Osteoblast (primary cell): ENCODE data around the gene SLC25A43. TPM values are rescaled to one million over a fixed set of nuclear protein-coding genes. Genes with fewer than 3 reads are reported as not detected.
"Not testable (repeated sequence)": the region's sequence is repeated elsewhere in the genome, so short reads cannot be mapped to it uniquely, and the experiment has no call there.

ENCODE experiments used
- DNase-seq: peaks from one replicate; pipeline ENCODE4 v3.0.0; 2011; ENCODE audit warnings: low spot score, mixed read lengths; ENCODE audit not compliant: insufficient read length; ENCODE audit errors: missing footprints
- H2AFZ ChIP-seq: 2 replicates; pipeline ENCODE4 v1.6.0; 2011; ENCODE audit warnings: mild to moderate bottlenecking, low read length
- H3K27ac ChIP-seq: 2 replicates; pipeline ENCODE4 v1.5.1; 2011; ENCODE audit warnings: mild to moderate bottlenecking, low read depth, low read length, moderate library complexity
- H3K27me3 ChIP-seq: 2 replicates; pipeline ENCODE4 v1.6.0; 2012; ENCODE audit warnings: mild to moderate bottlenecking, control low read depth, inconsistent platforms, low read length, moderate library complexity; ENCODE audit not compliant: insufficient read depth
- H3K36me3 ChIP-seq: 2 replicates; pipeline ENCODE4 v1.5.1; 2011; ENCODE audit warnings: mild to moderate bottlenecking, low read length, control low read depth, moderate library complexity; ENCODE audit not compliant: insufficient read depth
- H3K4me1 ChIP-seq: 2 replicates; pipeline ENCODE4 v1.5.1; 2011; ENCODE audit warnings: mild to moderate bottlenecking, low read length, control low read depth, moderate library complexity; ENCODE audit not compliant: insufficient read depth
- H3K4me2 ChIP-seq: 2 replicates; pipeline ENCODE4 v1.6.0; 2011; ENCODE audit warnings: mild to moderate bottlenecking, low read length; ENCODE audit not compliant: insufficient read depth
- H3K4me3 ChIP-seq: fragments of 200-600 bp; sonication (generic); 3 replicates; pipeline ENCODE4 v1.5.1; 2012; ENCODE audit warnings: mild to moderate bottlenecking, low read length, inconsistent platforms; ENCODE audit not compliant: insufficient read depth
- H3K79me2 ChIP-seq: 2 replicates; pipeline ENCODE4 v1.6.0; 2012; ENCODE audit warnings: mild to moderate bottlenecking, low read length, control low read depth, inconsistent platforms; ENCODE audit not compliant: insufficient read depth
- H3K9me3 ChIP-seq: 2 replicates; pipeline ENCODE4 v1.5.1; 2011; ENCODE audit warnings: low read depth, low read length, control low read depth
- H4K20me1 ChIP-seq: 2 replicates; pipeline ENCODE4 v1.6.0; 2012; ENCODE audit warnings: mild to moderate bottlenecking, low read length, control low read depth; ENCODE audit not compliant: insufficient read depth
- CTCF ChIP-seq: IDR thresholded peaks from 2 replicates; pipeline ENCODE4 v1.5.1; 2011; ENCODE audit warnings: mild to moderate bottlenecking, low read depth, low read length, moderate library complexity; ENCODE audit errors: extremely low read depth
- total RNA-seq: library from RNA; depleted of rRNA; stranded (reverse); fragments of >200 nt; gene quantifications from 2 replicates; pipeline ENCODE4 v1.2.3, GENCODE V29; 2012

SLC25A43 gene
- total RNA-seq, 1 donor: 23.5 TPM

GRCh38 chrX:119363391-119363790 is 35.7 kb upstream of the SLC25A43 start:
- H3K27ac ChIP-seq: no peak overlapping the region
- no peak for DNase-seq
- no peaks in the 10 kb centered on the region for H3K79me2 ChIP-seq
- no peak overlapping the region for H3K4me3 ChIP-seq
- peaks cover 2% of the 10 kb centered on the region for H3K27me3 ChIP-seq
- H3K4me2 ChIP-seq: no peak overlapping the region
- no peak for TF ChIP-seq CTCF
- H3K36me3 ChIP-seq: no peaks in the 10 kb centered on the region
- H3K9me3 ChIP-seq: no peaks in the 10 kb centered on the region
- H4K20me1 ChIP-seq: no peaks in the 10 kb centered on the region
- no peak overlapping the region for H2AFZ ChIP-seq
- H3K4me1 ChIP-seq: no peaks in the 10 kb centered on the region

DNA sequence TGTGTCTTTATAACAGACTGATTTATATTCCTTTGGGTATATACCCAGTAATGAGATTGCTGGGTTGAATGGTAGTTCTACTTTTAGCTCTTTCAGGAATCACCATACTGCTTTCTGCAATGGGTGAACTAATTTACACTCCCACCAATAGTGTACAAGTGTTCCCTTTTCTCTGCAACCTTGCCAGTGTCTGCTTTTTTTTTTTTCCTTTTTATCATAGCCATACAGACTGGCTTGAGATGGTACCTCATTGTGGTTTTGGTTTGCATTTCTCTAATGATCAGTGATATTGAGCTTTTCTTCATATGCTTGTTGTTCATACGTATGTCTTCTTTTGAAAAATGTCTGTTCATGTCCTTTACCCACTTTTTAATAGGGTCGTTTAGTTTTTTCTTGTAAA is 27.3 kb upstream of the SLC25A43 start:
- H3K9me3 ChIP-seq, H3K79me2 ChIP-seq, H3K27ac ChIP-seq, DNase-seq, H3K27me3 ChIP-seq, H3K36me3 ChIP-seq, H3K4me3 ChIP-seq, H4K20me1 ChIP-seq, H2AFZ ChIP-seq, H3K4me2 ChIP-seq: not testable (repeated sequence)
- H3K4me1 ChIP-seq: peaks cover 17% of the 10 kb centered on the region

- H3K4me2 ChIP-seq: peak overlapping the region; percentile 2
- DNase-seq: no peak
- H3K36me3 ChIP-seq: no peaks in the 10 kb centered on the region
- H3K4me1 ChIP-seq: peaks cover 17% of the 10 kb centered on the region
- H2AFZ ChIP-seq: peak overlapping the region; percentile 2
- no peaks in the 10 kb centered on the region for H4K20me1 ChIP-seq
- H3K27ac ChIP-seq: peak overlapping the region; percentile 37
- H3K9me3 ChIP-seq: no peaks in the 10 kb centered on the region
- H3K79me2 ChIP-seq: no peaks in the 10 kb centered on the region
- H3K4me3 ChIP-seq: no peak overlapping the region
- H3K27me3 ChIP-seq: no peaks in the 10 kb centered on the region
- no peak for TF ChIP-seq CTCF
Observed at GRCh38 chrX:119374736-119375135, 24.4 kb upstream of the SLC25A43 start.

DNA sequence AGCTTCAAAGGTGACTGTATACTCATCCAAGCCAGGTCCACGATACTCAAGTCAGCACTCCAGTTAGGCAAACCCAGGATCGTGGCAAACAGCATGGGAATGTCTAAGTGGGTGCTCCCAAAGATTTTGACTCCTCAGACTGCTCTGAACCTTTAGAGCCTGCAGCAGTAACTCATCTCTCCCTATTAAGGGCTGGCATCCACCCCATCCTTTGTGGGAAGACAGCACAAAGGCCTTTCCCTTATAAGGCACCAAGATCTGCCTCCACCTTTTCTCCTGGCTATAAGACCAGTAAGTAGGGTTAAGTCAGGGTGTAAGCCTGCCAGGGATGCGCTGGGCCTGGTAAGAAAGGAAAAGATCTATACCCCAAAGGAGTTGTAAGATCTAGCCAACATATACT is 23.6 kb upstream of the SLC25A43 start:
- Histone ChIP-seq H3K36me3 (no peaks in the 10 kb centered on the region), H3K9me3 (no peaks in the 10 kb centered on the region), H3K4me2 (no peak overlapping the region), H3K79me2 (no peaks in the 10 kb centered on the region), H4K20me1 (no peaks in the 10 kb centered on the region), H3K4me3 (no peak overlapping the region), H2AFZ (no peak overlapping the region), H3K27ac (peak overlapping the region; percentile 37), H3K27me3 (no peaks in the 10 kb centered on the region), H3K4me1 (peaks cover 17% of the 10 kb centered on the region)
- no peak for DNase-seq
- TF ChIP-seq CTCF: no peak
